ENCODE data around the gene MCUB. TPM values are rescaled to one million over a fixed set of nuclear protein-coding genes. Genes with fewer than 3 reads are reported as not detected.

Gene MCUB
- total and polyA plus RNA-seq, 2 donors, result 41.2 to 62.3 TPM

DNA sequence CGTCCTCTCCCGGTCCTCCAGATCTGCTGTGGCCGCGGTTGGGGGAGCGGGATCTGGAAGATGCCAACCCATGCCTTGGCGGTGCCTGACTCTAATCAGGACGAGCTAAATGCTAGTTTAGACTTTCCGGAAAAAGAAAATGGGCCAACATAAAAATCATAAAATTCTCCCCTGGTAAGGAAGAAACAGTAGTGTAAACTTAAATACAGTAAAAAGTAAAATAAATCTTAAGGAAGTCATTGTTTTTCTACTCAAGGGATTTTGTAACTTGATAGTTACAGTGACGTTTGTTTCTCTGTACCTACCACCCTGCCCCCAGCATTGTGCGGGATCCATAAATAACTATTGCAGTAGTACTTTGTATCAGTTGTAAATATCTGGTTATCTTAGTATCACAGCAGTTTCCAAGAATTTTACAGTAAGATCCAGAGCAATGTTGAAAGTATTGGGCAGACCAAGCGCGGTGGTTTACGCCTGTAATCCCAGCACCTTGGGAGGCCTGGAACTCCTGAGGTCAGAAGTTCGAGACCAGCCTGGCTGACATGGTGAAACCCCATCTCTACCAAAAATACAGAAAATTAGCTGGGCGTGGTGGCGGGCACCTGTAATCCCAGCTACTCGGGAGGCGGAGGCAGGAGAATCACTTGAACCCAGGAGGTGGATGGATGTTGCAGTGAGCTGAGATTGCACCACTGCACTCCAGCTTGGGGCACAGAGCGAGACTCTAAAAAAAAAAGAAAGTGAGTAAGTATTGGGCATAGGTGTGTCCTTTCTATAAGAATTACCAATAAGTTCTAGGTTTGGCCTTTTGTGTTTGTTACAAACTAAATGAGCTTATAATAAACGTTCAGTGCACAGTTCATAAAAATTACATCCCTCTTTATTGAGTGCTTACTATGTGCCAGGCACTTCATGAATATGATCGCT, 170.8 kb downstream of the MCUB start:
- Histone ChIP-seq H3K4me1 (ENCODE audit: control insufficient read depth in 2 of 2, insufficient read depth in 2 of 2, low read length in 2 of 2) (peaks cover 0 to 10% of the 10 kb centered on the region in 2 donors), H3K27me3 (ENCODE audit: control insufficient read depth in 2 of 2, insufficient read depth in 1 of 2, low read length in 1 of 2) (peaks cover 0 to 6% of the 10 kb centered on the region in 2 donors), H3K4me3 (ENCODE audit: low read length in 2 of 2) (peak overlapping the region; percentile 62 to 84), H3K9me3 (ENCODE audit: control insufficient read depth in 2 of 2, insufficient read depth in 1 of 2, low read length in 1 of 2) (no peaks in the 10 kb centered on the region), H3K27ac (ENCODE audit: low read depth in 1 of 2, low read length in 1 of 2) (peak overlapping the region in 1 of 2 donors; percentile 76), H3K36me3 (ENCODE audit: control insufficient read depth in 2 of 2, insufficient read depth in 2 of 2, low read length in 1 of 2) (no peaks in the 10 kb centered on the region)
- DNase-seq (ENCODE audit: low read depth in 6 of 9, low spot score in 9 of 9), result no peak
- 60% methylated on average over 21 of the region's 21 CpGs for WGBS

DNA sequence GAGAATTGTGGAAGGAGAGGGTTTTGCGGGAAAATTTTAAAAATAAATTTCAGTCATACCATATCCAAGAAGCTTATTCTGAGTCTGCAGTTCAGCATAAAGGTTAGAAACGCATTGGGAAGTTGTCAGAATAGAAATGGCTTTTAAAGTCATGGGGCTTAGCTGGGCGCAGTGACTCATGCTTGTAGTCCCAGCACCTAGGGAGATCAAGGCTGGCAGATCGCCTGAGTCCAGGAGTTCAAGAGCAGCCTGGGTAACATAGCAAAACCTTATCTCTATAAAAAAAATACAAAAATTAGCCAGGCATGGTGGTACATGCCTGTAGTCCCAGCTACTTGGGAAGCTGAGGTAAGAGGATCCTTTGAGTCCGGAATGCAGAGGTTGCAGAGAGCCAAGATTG, 173.7 kb downstream of the MCUB start:
- 96% methylated on average over 5 of the region's 5 CpGs for WGBS
- peaks cover 0 to 6% of the 10 kb centered on the region in 2 donors for H3K27me3 ChIP-seq (ENCODE audit: control insufficient read depth in 2 of 2, insufficient read depth in 1 of 2, low read length in 1 of 2)
- DNase-seq (ENCODE audit: low read depth in 6 of 9, low spot score in 9 of 9), result no peak
- no peaks in the 10 kb centered on the region for H3K9me3 ChIP-seq (ENCODE audit: control insufficient read depth in 2 of 2, insufficient read depth in 1 of 2, low read length in 1 of 2)
- H3K4me3 ChIP-seq (ENCODE audit: low read length in 2 of 2), result no peak overlapping the region
- H3K36me3 ChIP-seq (ENCODE audit: control insufficient read depth in 2 of 2, insufficient read depth in 2 of 2, low read length in 1 of 2), result no peaks in the 10 kb centered on the region
- no peak overlapping the region for H3K27ac ChIP-seq (ENCODE audit: low read depth in 1 of 2, low read length in 1 of 2)
- H3K4me1 ChIP-seq (ENCODE audit: control insufficient read depth in 2 of 2, insufficient read depth in 2 of 2, low read length in 2 of 2), result peaks cover 0 to 10% of the 10 kb centered on the region in 2 donors

DNA sequence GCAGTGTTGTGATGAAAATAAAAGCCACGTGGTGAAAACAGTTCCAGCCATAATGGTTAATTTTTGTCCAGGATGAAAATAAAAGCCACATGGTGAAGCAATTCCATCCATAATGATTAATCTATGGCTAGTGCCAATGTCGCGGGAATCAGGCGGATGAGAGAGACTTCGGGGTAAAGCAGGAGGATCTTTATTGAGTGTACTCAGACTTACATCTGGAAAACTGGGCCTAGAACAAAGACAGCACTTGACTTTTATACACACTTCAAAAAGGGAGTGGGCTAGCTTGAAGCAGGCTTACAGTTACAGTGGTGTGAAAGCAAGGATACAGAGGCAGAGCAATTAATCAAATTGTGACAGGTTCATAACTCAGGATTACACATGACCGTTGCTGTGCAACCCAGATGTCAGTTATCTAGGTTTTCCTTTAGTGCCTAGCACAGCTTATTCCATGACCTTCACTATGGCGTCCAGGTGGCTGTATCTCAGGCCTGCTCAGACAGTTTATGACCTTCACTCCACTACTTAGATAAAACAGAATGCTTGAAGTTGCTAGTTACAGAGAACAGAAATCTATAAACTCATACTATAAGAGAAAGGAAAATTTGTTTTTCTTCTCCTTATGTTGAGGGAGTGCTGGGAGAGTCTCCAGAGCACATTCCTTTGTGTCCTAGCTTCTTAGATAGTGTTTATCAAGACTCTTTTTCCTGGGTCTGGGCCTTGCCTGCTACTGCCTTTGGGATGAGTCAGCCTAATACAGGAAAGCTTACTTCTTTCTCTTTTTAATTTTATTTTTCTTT, 175.7 kb downstream of the MCUB start:
- WGBS, result 95% methylated on average over 7 of the region's 7 CpGs
- Histone ChIP-seq H3K27me3 (ENCODE audit: control insufficient read depth in 2 of 2, insufficient read depth in 1 of 2, low read length in 1 of 2) (no peaks in the 10 kb centered on the region), H3K4me3 (ENCODE audit: low read length in 2 of 2) (no peak overlapping the region), H3K36me3 (ENCODE audit: control insufficient read depth in 2 of 2, insufficient read depth in 2 of 2, low read length in 1 of 2) (no peaks in the 10 kb centered on the region), H3K4me1 (ENCODE audit: control insufficient read depth in 2 of 2, insufficient read depth in 2 of 2, low read length in 2 of 2) (no peaks in the 10 kb centered on the region), H3K27ac (ENCODE audit: low read depth in 1 of 2, low read length in 1 of 2) (no peak overlapping the region), H3K9me3 (ENCODE audit: control insufficient read depth in 2 of 2, insufficient read depth in 1 of 2, low read length in 1 of 2) (no peaks in the 10 kb centered on the region)
- no peak for DNase-seq (ENCODE audit: low read depth in 6 of 9, low spot score in 9 of 9)

Other genes with a start within 250 kb of the MCUB start
- gene SEC24B, start 126.4 kb upstream of the MCUB start, total RNA-seq, result 15.3 TPM
- gene SEC24B, start 126.4 kb upstream of the MCUB start, polyA plus RNA-seq, result 21.3 TPM
- gene CASP6, start 143.2 kb downstream of the MCUB start, total RNA-seq, result 18.7 TPM
- 24.6 TPM for gene CASP6, start 143.2 kb downstream of the MCUB start, polyA plus RNA-seq
- 8.2 TPM for gene PLA2G12A, start 169.8 kb downstream of the MCUB start, total RNA-seq
- gene PLA2G12A, start 169.8 kb downstream of the MCUB start, polyA plus RNA-seq, result 23.3 TPM
- 3.0 TPM for gene CFI, start 241.8 kb downstream of the MCUB start, total RNA-seq
- gene CFI, start 241.8 kb downstream of the MCUB start, polyA plus RNA-seq, result 8.4 TPM